Heart right ventricle (tissue), 16 donors: ENCODE results near the gene GPX7. TPM values are rescaled to one million over a fixed set of nuclear protein-coding genes. Genes with fewer than 3 reads are reported as not detected.

Experiments
- ATAC-seq, 8 donors: fragments of 200-7000 bp; cut with Tn5 transposase; one replicate each; pipeline ENCODE4 v1.9.1; 2020; ENCODE audit warnings: mild to moderate bottlenecking in 8 of 8, moderate library complexity in 8 of 8, moderate number of reproducible peaks in 1 of 8
- DNase-seq, 2 donors: peaks; one replicate each; pipeline ENCODE4 v3.0.0-alpha.2; 2020
- H3K27ac ChIP-seq, 10 donors: fragments of 200-600 bp; sonication (generic) in 2 of 10; one replicate each; pipeline versions ENCODE4 v1.5.0 to v1.8.0; 2020 to 2022; ENCODE audit warnings: mild to moderate bottlenecking in 3 of 10
- H3K27me3 ChIP-seq, 7 donors: fragments of 200-600 bp; one replicate each; pipeline ENCODE4 v1.8.0; 2021 to 2022; ENCODE audit warnings: mild to moderate bottlenecking in 2 of 7
- H3K36me3 ChIP-seq, 9 donors: fragments of 200-600 bp; sonication (generic) in 1 of 9; one replicate each; pipeline versions ENCODE4 v1.5.0 to v1.8.0; 2020 to 2022; ENCODE audit warnings: mild to moderate bottlenecking in 2 of 9
- H3K4me1 ChIP-seq, 9 donors: fragments of 200-600 bp; sonication (generic) in 1 of 9; one replicate each; pipeline versions ENCODE4 v1.5.0 to v1.8.0; 2020 to 2022; ENCODE audit warnings: mild to moderate bottlenecking in 4 of 9
- H3K4me3 ChIP-seq, 10 donors: fragments of 200-600 bp; sonication (generic) in 2 of 10; one replicate each; pipeline versions ENCODE4 v1.5.0 to v1.8.0; 2020 to 2022; ENCODE audit warnings: mild to moderate bottlenecking in 7 of 10, moderate library complexity in 2 of 10
- H3K9me3 ChIP-seq, 11 donors: fragments of 200-600 bp in 10 of 11; sonication (generic) in 2 of 11; one replicate each; pipeline versions ENCODE4 v1.5.0 to v1.8.0; 2013 to 2022; ENCODE audit warnings: mild to moderate bottlenecking in 2 of 11, control low read depth in 1 of 11, moderate library complexity in 1 of 11
- WGBS, 2 donors: extraction: QIAGEN DNeasy Blood & Tissue Kit; methylation state at CpG; one replicate each; pipeline ENCODE4 v1.1.7; 2013; ENCODE audit warnings: inconsistent platforms in 1 of 2; 5-methylcytosine and 5-hydroxymethylcytosine counted together
- intact Hi-C, 10 donors: fragments of 100-400 bp; cut with DNase I; formaldehyde crosslinking; loops; one replicate each; pipeline versions ENCODE4 v1.11.1 to v1.14.2; 2022
- polyA plus RNA-seq, 2 donors: library from polyadenylated mRNA; stranded (reverse); fragments of 200-250 nt; gene quantifications; one replicate each; pipeline ENCODE4 v1.2.3, GENCODE V29; 2013
- total RNA-seq, 10 donors: library from RNA; stranded (reverse); fragmentation: NEBNext Ultra II Directional in 3 of 10; extraction: Animal tissue kit (Norgen Biotek cat#: 25700) in 3 of 10; gene quantifications; one replicate each; pipeline versions ENCODE4 v1.2.1 to v1.2.4, GENCODE V29; 2021 to 2023
- TF ChIP-seq, protein P1 (sequence below), 9 donors: fragments of 200-600 bp; sonication (generic) in 2 of 9; IDR thresholded peaks; one replicate each; pipeline versions ENCODE4 v1.5.0 to v1.8.0; 2021 to 2022; ENCODE audit warnings: antibody characterized with exemption in 9 of 9, mild to moderate bottlenecking in 5 of 9, moderate library complexity in 1 of 9
- donor health status: Arrhythmogenic right ventricular cardiomyopathy.
- donor health status: ischemic (EF 13 %, LVEDD 7.1; RV severe dilation, severe dysfunction).
- donor health status: healthy with polysubstance abuse.
- donor health status: DM: no; HTN: yes; CAD: no.
- donor health status: DM: no; HTN: no; CAD: no.
- donor health status: ischemic (EF 25% LVEDD 6.9; RV normal size, moderate dysfunction).
- donor health status: ischemic (EF 25% LVEDD 5.7; RV mildly dilated, moderate dysfunction).
- donor health status: healthy.
- donor health status: DM: yes; HTN: yes; CAD: no.
- donor health status: Ischemic cardiomyopathy.
- donor health status: ischemic (EF 35%, LVEDD 5.7; RV mildly dilated, moderate dysfunction).
- donor health status: nonischemic (EF 11% LVEDD 7.7; RV severe dilation, severe dysfunction).
- donor health status: DM: yes; HTN: yes; CAD: no.
- donor health status: PGD.
- donor health status: ischemic (EF 29% LVEDD 5.4; RV normal size, mild dysfunction).
- donor health status: nonischemic (EF 23%, LVEDD 6.1; RV moderate dilation, normal function).

The GPX7 gene
- total and polyA plus RNA-seq, 12 donors, result 3.3 to 22.9 (median 6.9) TPM

DNA sequence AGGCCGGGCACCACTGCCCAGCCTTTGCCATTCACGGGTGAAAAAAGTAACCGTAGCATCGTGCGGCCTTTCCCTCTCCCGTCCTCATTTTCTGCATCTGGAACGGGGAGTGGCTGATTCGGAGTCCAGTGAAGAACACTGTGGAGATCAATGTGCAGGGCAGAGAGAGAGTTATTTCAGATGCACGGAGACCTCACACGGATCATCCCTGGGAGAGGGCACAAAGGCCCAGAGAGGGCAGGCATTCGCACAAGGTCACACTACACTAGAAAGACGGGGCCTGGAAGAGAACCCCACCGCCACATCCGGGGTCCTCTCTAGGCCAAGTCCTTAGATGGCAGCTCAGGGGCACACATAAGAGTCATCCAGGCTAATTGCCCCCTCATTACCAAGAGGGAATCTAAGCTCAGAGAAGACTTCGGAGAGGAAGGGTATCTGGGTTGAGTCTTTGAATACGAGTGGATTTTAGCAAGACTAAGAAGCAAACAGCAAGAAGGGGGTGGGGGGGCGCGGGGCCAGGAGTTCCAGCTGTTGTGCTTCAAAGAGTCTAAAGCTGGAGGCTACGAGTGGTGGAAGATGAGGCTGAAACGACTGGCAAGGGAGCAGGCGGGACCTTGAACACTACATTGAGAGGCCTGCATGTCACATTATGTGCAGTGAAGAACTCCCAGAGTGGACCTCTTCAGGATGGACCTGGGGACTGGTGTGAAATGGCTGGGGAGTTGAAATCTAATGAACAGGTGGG, 857 bp downstream of the GPX7 start:
- intact Hi-C loops, result loop anchor here in 5 of 10 donors (2.0 to 5.0 kb wide), 2 partner anchors 50 to 51 kb away; partner anchors contain the start of gene TUT4 (in 5 of the 5)
- Histone ChIP-seq H3K9me3 (no peaks in the 10 kb centered on the region), H3K27ac (peak overlapping the region; percentile 70 to 92 (median 84)), H3K4me1 (peaks cover 3 to 42% (median 27%) of the 10 kb centered on the region in 9 donors), H3K4me3 (peak overlapping the region; percentile 21 to 69 (median 60)), H3K36me3 (peaks cover 0 to 23% (median 10%) of the 10 kb centered on the region in 9 donors), H3K27me3 (no peaks in the 10 kb centered on the region)
- 37 to 39% methylated on average over 21 of the region's 21 CpGs for WGBS, 2 donors
- no peak for DNase-seq
- ATAC-seq, result peak in 6 of 8 donors; percentile 2 to 37 (median 18)
- TF ChIP-seq, protein P1, sequence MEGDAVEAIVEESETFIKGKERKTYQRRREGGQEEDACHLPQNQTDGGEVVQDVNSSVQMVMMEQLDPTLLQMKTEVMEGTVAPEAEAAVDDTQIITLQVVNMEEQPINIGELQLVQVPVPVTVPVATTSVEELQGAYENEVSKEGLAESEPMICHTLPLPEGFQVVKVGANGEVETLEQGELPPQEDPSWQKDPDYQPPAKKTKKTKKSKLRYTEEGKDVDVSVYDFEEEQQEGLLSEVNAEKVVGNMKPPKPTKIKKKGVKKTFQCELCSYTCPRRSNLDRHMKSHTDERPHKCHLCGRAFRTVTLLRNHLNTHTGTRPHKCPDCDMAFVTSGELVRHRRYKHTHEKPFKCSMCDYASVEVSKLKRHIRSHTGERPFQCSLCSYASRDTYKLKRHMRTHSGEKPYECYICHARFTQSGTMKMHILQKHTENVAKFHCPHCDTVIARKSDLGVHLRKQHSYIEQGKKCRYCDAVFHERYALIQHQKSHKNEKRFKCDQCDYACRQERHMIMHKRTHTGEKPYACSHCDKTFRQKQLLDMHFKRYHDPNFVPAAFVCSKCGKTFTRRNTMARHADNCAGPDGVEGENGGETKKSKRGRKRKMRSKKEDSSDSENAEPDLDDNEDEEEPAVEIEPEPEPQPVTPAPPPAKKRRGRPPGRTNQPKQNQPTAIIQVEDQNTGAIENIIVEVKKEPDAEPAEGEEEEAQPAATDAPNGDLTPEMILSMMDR (IDR thresholded peaks at IDR 0.05), result no peak

DNA sequence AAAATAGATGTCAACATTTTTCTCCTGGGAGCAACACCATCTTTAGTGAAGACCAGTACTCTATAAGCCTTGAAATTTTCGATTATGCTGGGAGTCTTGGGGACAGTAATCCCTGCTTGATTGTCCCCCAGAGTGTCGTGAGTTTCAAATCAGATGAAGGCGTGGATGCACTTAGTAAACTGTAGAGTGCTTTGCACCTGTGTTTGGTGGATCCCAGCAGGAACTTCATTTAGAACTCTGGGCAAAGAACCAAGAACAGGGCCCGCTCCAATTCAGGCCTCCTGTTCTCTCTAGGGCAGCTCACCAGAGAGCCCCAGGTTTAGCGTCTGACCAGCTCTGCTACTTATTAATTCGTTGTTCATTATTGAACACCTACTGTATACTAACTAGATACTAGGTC, 1.5 kb downstream of the GPX7 start:
- Histone ChIP-seq H3K9me3 (no peaks in the 10 kb centered on the region), H3K4me3 (peak overlapping the region in 5 of 10 donors; percentile 51 to 69 (median 64)), H3K4me1 (peaks cover 3 to 42% (median 27%) of the 10 kb centered on the region in 9 donors), H3K27me3 (no peaks in the 10 kb centered on the region), H3K27ac (peak overlapping the region in 8 of 10 donors; percentile 9 to 92 (median 82)), H3K36me3 (peaks cover 0 to 29% (median 10%) of the 10 kb centered on the region in 9 donors)
- no peak for ATAC-seq
- TF ChIP-seq, protein P1 (IDR thresholded peaks at IDR 0.05), result no peak
- WGBS, 2 donors, result 56 to 77% methylated on average over 6 of the region's 6 CpGs
- peak in 1 of 2 donors; percentile 20 for DNase-seq
- intact Hi-C loops, result loop anchor here in 5 of 10 donors (2.0 to 5.0 kb wide), 2 partner anchors 51 kb away; partner anchors contain the start of gene TUT4 (in 5 of the 5)

DNA sequence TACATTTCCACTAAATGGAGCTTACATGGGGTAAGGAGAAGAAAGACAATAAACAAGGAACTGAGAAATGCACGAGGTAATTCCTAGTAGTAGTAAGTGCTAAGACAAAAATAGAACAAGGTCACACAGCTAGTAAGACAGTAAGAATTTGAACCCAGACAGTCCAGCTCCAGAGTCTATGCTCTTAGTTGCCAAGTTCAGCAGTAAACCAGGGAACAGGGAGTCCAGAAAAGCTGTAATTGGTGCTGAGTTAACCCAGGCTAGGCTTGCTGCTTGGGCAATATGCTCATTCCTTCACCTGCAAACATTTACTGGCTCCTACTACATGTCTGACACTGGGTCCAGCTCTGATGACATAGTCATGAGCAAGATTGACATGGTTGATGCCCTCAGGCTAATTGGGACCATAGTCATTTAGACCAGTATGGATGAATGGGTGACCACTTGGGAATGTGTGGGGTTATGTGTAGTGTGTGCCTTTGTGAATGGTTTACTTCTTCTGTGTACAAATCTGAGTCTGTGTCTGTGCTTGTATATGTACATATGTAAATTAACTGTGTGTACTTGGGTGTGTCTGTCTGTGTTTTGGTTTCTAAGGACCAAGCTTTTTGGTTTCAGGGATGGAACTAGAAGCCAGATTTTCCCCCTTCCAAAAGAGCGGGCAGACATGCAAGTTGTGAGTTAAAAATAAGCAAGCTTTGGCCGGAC, 2.0 kb downstream of the GPX7 start:
- Histone ChIP-seq H3K27ac (peak overlapping the region in 7 of 10 donors; percentile 9 to 87 (median 82)), H3K4me1 (peaks cover 3 to 42% (median 27%) of the 10 kb centered on the region in 9 donors), H3K9me3 (no peaks in the 10 kb centered on the region), H3K4me3 (no peak overlapping the region), H3K27me3 (no peaks in the 10 kb centered on the region), H3K36me3 (peaks cover 0 to 35% (median 10%) of the 10 kb centered on the region in 9 donors)
- DNase-seq, result no peak
- peak in 2 of 8 donors; percentile 6 to 27 for ATAC-seq
- TF ChIP-seq, protein P1 (IDR thresholded peaks at IDR 0.05), result no peak
- intact Hi-C loops, result loop anchor here in 3 of 10 donors (5.0 kb wide), 1 partner anchor 52 kb away; the partner anchor contains the start of gene TUT4 (in 3 of the 3)
- 34 to 50% methylated on average over 3 of the region's 3 CpGs for WGBS, 2 donors

DNA sequence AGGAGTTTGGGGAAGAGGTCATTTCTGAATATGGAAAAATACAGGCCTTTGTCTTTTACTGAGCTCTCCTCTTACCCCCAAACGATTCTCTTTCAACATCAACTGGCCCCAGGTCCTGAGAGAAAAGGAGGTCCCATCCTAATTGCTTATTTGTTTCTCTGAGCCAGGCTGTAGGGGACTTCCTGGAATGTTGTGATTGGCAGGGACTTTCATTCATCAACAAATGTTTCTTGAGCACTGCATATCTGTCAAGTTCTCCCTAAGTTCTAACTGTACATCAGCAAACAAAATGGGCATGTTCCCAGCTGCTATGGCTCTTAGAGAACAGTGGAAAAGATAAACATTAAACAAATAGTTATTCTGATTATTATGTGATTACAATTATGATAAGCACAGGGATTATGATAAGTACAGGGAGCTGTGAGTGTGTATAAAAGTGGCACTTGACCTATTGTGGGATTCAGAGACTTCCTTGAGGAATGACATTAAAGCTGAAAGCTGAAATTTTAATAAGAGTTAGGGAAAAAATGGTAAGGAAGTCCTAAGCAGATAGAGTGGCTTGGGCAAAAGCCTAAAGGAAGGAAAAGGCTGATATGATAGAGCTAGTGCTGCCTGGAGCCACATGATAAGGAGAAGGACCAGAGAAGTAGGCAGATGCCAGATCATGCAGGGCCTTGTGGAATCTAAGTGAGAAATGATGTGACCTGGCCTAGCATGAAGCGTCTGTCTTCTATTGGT, 11.6 kb downstream of the GPX7 start:
- TF ChIP-seq, protein P1 (IDR thresholded peaks at IDR 0.05), result no peak
- no peaks in the 10 kb centered on the region for H3K4me1 ChIP-seq
- no peaks in the 10 kb centered on the region for H3K27me3 ChIP-seq
- ATAC-seq (no peak), DNase-seq (no peak)
- H3K4me3 ChIP-seq, result no peak overlapping the region
- 50 to 51% methylated on average over 2 of the region's 2 CpGs for WGBS, 2 donors
- intact Hi-C loops, result no loop called here
- H3K27ac ChIP-seq, result no peak overlapping the region
- no peaks in the 10 kb centered on the region for H3K9me3 ChIP-seq
- peaks cover 0 to 16% (median 0%) of the 10 kb centered on the region in 9 donors for H3K36me3 ChIP-seq
